NCI-H526 treated with DMSO at 0.1 percent for 48 hours (cell line): ENCODE results near the gene MESD.

Experiments
- DNase-seq: peaks from one replicate; lab custom pipeline; 2025; lab: John Stamatoyannopoulos, UW

The MESD gene

DNA sequence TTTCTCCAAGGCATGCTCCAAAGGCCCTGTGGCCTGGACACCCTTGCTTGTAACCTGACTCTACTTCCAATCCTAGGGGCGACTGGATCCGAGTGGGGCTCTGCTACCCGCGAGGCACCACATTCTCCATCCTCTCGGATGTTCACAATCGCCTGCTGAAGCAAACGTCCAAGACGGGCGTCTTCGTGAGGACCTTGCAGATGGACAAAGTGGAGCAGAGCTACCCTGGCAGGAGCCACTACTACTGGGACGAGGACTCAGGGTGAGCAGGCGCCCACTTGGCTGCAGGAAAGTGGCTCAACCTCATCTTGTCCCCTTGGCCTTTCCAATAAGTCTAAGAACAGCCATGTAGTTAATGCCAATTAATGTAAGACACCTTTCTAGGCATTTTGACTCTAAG lies 51.9 kb downstream of the MESD start:
- DNase-seq = no peak

DNA sequence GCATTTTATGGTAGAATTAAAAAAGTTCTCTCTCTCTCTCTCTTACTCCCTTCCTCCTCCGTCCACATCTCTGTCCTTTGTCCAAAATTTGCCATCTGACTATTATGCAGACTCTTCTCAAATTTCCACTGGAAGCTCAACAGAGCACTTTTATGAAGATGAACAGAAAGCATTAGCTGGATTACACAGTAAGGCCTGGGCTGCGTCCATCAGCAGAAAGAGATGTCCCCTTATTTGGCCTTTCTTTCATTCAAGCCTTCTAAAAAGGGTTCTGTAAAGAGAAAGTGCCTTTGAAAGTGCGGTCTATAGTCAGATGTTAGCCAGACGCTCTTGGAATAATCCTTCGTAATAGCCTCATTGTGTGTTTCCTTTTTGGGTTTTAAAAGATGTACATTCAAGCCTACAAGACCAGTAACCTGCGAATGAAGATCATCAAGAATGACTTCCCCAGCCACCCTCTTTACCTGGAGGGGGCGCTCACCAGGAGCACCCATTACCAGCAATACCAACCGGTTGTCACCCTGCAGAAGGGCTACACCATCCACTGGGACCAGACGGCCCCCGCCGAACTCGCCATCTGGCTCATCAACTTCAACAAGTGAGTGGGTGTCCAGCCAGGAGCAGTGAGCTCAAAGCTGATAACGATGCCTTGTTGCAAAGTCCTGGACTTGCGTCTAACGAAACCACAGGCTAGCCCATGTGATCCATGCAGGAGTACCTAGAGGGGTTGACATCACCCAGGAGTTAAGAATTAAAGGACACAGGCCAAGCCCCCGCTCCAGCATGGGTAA lies 53.1 kb downstream of the MESD start:
- DNase-seq = no peak

DNA sequence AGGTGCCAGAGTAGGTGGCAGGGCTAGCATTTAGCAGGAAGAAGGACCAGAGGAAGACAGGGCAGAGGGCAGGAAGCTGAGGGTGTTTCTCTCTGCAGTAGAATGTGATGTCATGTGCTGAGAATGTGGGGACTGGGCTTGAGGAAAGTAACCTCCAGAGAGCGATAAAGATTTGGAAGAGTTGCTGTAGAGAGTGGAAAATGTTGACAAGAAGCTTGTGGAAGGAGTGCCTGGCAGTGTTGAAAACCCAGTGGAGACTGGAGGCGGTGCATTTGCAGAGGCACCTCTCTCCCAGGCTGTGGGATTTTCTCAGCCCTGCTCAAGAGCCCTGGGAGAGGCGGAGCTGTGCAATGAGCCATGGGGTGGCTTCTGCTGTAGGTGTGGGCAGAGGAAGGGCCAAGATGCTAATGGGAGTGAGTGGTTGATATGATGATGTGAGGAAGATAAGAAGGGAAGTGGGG lies 54.8 kb downstream of the MESD start:
- DNase-seq = no peak

DNA sequence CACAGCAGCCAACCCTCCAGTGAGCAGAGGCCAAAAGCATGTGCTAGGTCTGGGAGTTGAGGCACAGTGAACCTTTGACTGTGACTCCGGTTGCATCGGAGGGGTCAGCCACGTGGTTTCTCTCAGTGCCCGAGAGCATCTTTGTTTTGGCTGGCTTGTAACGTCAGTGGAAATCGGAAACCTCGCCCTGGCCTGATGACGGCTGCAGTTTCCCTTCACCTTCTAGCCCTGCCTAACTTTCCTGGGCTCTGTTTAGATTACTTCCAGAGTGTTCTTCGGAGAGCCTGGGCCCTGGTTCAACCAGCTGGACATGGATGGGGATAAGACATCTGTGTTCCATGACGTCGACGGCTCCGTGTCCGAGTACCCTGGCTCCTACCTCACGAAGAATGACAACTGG lies 56.6 kb downstream of the MESD start:
- no peak for DNase-seq

DNA sequence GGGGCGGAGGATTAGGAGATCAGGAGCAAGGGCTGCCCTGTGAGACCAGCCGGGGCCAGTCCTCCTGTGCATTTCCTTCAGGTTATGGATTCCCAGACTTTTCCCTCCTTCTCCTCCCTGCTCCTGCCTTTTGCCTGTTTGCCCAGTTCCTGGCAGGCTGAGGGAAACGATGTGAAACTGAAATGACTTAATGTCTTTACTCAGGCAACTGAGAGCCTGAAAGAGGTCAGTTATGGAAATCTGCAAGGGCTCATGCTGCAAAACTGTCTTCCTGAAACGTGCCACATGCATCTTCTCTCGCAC lies 57.2 kb downstream of the MESD start:
- DNase-seq = no peak

DNA sequence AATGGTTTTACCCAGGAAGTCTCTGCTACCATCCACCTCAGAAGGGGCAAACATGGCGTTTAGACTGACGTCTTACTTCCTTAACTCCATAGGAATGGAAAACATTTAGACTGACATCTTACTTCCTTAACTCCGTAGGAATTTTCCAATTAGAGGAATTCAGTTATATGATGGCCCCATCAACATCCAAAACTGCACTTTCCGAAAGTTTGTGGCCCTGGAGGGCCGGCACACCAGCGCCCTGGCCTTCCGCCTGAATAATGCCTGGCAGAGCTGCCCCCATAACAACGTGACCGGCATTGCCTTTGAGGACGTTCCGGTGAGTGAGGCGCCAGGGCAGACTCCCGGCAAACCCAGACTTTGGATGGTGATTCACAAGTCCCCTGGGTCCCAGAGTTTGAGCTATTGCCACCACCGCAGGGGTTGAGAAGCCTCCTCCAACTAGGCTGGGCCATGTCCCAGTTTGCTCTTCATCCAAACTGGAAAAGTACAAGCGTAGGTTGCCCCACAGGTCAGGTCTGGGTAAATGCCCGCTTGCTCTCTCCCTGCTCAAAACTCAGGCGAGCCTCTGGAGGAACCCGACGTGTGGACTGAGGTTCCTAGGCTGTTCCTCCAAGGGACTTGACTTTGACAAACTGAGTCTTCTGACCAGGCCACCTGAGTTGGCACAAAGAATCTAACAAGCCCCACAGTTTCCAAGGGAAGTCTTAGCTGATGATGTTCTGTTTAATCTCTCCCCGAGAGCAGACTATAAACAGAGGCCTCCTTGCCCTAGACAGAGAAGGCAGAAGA lies 57.7 kb downstream of the MESD start:
- no peak for DNase-seq

DNA sequence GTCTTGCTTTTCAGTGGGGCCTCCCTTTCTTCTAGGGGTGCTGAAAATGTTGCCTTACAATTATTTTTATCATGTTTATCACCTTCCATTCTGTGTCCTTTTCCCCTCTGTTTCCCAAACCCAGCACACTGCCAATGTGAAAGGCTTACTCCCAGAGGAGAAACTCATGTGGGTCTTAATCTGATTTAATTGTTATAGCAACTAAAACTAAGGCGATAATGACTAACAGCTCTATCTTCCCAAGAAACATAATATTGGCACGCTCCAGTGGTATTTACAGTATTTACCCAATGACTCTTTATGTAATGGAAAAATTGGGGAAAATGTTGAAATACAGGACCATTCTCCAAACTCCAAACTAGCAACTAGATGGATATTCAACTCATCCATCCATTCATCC lies 58.4 kb downstream of the MESD start:
- DNase-seq = no peak

DNA sequence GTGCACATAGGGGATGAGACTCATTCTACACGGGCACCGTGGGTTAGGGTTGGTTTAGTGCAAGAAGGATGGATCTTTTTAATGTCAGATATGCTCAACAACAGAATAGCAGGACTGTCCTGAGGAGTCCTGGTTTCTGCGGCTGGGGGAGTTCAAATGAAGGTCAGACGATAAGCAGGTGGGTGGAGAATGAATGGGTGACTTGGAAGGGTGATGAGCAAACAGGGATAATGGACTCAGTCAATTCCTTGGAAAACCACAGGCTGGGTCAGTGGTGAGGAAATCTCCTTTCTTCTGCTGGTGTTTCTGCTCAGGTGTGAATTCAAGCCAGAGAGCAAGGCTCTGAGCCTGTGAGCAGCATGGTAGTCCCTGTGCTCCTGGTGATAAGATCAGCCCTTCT lies 59.9 kb downstream of the MESD start:
- DNase-seq = no peak

DNA sequence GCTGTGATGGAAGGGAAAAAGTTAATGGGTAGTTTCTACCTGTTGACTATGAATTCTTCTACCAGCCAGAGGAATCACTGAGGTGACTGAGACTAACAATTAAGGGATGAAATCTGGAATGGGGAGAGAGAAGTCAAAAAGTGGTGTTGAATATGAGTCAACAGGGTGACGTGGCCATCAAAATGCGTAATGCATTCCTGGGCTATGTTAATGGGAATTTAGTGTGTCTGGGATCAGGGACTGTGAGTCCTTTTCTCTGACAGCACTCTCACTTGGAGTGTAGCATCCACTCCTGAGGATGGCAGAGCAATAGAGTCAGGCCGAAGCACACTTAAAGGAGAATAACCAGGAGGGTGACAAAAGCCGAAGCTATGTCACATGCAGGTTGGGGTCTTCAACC lies 60.4 kb downstream of the MESD start:
- DNase-seq = no peak

DNA sequence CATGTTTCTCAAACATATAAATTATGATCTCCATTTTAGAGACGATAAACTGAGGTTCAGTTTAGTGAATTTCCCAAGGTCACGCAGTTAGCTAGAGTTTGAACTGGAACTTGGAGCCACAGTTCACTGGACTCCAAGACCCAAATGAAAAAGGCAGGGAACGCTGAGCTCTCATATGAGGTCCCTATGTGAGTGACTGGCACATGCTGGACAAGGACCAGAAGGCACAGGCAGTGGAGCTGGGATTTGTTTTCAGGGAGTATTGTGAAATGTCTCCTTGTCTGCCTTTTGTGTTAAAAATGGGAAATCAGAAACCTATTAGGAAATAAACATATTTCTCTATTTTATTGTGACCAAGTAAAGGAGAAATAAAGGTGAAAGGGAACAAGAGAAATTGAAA lies 63.5 kb downstream of the MESD start:
- DNase-seq = no peak

DNA sequence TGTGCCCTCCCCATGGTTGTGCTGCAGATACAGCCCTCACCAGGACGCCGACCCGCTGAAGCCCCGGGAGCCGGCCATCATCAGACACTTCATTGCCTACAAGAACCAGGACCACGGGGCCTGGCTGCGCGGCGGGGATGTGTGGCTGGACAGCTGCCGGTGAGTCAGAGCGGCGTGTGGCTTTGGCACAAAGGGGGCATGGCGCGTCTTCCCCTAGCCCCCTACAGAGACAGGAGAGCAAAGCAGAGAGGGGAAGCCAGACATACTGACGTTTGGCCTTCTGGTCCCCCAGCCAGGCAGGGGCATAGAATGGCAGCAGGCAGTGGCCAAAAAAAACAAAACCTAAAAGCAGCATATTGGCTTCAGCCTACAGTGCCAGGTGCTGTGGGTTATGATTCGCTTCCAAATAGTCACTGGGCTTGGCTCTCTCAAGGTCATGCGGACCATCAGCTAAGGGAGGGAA lies 64.0 kb downstream of the MESD start:
- DNase-seq = no peak

DNA sequence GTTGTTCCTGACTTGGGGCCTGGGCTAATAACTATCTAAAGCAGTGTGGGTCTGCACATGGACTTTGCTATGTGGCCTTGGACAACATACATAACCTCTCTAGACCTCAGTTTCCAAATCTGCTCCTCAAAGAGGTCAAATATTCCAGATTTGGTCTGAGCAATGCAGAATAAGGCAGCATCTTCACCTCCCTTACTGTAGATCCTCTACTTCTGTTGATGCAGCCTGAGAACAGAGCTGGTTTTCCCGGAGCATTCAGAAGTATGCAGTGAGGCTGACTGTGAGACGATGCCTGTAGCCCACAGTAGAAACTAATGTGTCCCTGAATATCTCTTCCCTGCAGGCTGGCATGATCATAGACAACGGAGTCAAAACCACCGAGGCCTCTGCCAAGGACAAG lies 65.3 kb downstream of the MESD start:
- no peak for DNase-seq

DNA sequence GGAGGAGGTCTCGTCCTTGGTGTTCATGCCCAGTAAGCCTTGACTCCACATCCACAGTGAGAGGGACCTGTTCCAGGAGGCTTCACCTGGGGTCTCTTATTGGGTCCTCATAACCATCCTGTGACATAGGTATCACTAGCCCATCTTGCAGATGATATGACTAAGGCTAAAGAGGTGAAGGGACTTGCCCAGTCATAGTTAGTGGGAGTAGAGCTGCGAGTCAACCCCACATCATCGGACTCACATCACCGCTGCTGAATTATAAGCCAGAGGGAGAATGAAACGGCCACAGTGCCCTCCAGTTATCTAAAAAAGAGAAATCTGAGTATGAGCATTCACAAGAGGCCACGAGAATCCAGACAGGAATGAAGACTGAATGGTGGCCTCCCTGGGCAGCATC lies 66.0 kb downstream of the MESD start:
- no peak for DNase-seq

DNA sequence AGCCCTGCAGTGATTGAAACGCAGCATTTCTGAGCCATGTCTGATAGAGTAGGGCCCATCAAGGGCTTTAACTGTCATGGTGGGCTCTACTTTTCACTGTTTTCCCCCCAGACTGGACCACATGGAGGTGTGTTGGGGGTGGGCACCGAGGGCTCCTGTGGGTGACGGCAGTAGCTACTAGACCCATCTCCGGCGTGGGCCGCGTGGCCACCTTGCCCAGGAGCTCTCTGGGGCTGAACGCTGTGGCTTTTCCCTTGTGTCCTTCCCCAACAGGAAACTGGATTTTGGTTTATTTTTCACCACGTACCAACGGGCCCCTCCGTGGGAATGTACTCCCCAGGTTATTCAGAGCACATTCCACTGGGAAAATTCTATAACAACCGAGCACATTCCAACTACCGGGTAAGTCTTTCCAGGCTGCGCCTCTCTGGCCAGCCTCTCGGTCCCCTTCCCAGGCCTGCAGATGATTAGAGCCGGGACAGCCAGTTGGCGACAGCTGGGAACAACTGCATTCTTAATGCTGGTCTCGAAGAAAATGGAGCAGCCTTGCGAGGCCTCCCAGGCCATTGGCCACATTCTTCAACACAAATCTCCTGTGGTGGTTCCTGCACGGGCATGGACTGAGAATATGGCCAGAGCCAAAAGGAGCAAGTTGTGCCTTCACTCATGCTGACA lies 67.7 kb downstream of the MESD start:
- DNase-seq = no peak

DNA sequence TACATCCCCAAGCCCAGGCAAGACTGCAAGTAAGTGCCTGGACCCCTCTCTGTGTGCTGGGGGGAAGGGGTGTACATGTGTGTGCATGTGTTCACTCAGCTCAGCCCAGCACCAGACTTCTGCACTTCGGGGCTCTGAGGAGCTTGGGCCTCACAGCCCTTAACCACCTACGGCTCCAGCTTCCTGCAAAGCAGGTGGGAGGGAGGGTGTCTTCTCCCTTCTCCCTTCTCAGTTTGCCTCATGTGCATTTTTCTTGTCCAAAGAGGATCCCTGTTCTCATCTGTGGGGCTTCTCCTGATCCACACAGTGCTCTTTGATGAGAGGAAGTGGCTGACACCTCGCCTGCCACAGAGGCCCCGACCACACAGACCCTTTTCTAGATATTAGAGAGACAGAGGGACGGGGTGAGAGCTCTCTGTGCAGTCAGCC lies 69.3 kb downstream of the MESD start:
- no peak for DNase-seq

DNA sequence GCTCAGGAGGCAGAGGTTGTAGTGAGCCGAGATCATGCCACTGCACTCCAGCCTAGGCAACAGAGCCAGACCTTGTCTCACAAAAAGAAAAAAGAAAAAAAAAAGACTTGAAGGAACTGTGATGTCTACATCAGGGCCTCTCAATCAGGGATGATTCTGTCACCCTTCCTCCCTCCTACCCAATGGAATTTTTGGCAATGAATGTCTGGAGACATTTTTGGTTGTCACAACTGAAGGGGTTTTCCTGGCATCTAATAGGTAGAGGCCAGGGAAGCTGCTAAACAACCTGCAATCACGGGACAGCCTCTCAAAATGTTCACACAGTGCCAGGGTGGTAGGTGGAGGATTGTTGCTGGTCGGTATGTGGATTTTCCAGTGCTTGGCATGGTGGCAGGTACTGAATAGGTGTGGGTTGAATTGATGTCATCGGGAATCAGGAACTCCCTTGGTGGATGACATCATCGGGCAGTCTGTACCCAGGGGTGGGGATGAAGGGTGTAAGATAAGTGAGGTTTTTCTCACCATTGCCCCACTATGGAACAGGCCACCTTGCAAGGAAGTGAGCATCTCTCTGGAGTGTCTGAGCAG lies 71.3 kb downstream of the MESD start:
- no peak for DNase-seq

DNA sequence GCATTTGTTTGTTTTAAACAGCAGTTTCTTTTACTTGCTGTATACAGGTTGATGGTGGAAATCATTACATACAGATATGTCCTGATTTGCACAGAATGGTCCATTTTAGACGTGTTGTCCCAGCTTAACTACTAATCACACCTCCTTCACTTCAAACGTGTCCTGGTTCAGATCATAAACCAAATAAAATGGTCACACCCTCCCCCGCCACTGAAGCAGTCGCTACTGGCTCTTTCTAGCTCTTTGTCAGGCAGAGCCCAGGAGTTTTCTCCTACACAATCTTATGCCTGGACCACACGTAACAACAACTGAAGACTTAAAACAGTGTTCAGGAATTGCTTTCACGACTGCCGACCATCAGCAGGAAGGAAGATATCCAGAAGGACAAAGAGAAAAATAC lies 73.6 kb downstream of the MESD start:
- DNase-seq = no peak

DNA sequence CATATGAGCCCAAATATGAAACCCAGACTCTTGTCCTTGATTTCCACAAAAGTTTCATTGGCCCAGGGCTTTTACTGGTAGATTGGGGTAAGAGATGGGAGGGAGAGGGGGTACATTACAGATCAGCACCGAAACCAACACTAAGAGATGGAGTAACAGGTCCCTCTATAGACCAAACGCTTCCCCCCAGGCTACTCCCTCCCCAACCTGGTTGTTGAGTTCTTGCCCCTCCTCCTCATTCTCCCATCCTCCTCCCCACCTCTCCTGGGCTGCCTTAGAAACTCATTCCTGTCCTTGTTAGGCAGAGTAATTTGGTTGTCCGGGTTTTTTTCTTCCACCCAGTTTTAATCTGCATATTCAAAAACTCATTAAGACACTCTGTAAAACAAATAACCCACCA lies 74.1 kb downstream of the MESD start:
- peak; percentile 24 for DNase-seq

DNA sequence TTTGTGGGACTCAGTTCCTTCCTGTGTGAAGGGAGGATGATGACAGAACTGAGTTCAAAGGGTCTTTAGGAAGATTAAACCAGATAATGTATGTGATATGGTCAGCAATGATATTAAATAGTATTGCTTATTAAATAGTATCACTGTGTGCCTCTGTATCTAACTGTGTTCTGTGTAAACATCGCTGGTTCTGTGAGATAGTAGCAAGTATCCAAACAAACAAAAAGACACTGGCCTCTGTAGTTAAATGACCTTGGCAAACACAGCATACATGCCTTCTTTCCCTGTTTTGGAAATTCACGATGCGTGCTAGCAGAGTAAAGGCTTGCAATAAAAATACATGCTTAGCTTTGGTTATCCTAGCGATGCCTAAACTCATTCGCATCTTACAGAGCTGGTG lies 76.1 kb downstream of the MESD start:
- no peak for DNase-seq

DNA sequence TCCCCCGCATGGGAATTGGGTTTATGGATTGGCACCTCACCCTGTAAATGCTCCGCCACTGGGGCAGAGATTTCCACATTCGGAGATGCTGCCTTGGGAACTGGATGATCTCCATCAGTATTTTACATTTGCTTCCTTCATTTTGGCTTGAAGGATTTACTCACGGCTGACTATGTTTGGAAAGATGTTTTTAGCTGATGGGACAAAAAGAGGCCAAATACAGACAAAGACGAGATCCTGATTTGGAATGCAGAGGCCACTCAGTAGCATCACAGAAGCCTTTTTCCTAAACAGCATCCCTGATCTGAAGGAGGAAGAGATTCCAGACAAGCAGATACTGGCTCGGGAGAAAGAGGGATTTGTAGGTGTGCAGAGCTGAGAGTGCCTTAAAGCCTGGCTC lies 76.9 kb downstream of the MESD start:
- no peak for DNase-seq

DNA sequence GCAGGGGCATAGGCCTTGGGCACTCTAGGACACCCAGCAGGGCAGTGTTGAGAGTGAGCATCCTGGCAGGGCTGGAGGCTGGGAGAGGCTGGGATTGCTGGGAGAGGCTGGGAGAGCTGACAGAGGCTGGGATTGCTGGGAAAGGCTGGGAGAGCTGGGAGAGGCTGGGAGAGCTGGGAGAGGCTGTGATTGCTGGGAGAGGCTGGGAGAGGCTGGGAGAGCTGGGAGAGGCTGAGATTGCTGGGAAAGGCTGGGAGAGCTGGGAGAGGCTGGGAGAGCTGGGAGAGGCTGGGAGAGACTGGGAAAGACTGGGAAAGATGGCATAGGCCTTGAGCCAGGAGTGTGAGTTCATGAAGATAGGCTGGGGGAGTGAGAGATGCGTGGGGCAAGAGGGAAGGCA lies 77.8 kb downstream of the MESD start:
- no peak for DNase-seq

DNA sequence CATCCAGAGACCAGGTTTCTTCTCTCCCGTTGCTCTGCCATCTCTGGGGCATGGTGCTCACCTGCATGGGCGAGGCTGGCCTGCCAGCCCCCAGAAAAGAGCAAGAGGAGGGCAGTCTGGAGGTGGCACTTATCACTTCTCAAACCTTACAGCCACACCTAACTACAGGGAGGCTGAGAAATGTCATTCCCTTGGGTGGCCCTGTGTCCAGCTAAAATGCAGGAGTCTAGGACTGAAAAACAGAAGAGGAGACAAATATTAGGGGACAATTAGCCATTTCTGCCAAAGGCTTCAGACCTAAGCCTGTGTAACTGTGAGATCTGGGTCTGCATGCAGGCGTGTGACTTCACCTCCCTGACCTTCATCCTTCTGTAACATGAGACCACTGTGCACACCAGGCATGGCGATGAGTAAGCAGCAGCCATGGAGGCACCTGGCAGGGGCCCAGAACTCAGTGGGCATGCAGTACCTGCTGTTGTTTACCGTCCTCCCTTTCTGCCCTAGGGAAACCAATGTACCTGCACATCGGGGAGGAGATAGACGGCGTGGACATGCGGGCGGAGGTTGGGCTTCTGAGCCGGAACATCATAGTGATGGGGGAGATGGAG lies 83.4 kb downstream of the MESD start:
- no peak for DNase-seq
